CD14-positive monocyte (primary cell): Measurements from ENCODE around the gene PSMB5. TPM values are rescaled to one million over a fixed set of nuclear protein-coding genes. Genes with fewer than 3 reads are reported as not detected.

Experiments used
- DNase-seq, 3 donors: peaks; one replicate each; pipeline ENCODE4 v3.0.0-alpha.2; 2011 to 2022
- H2AFZ ChIP-seq: 2 replicates; pipeline ENCODE4 v1.6.0; 2012; ENCODE audit warnings: mild to moderate bottlenecking, low read depth, low read length, inconsistent platforms; ENCODE audit not compliant: insufficient read depth, poor library complexity, severe bottlenecking
- H3K27ac ChIP-seq, 2 donors: 1 replicate in 1 of 2; 2 replicates in 1 of 2; pipeline ENCODE4 v1.5.1; 2012 to 2013; ENCODE audit warnings: low read length in 2 of 2, control low read depth in 1 of 2, inconsistent platforms in 1 of 2, low read depth in 1 of 2, mild to moderate bottlenecking in 1 of 2
- H3K27me3 ChIP-seq, 2 donors: one replicate each; pipeline versions ENCODE4 v1.6.0 to v1.6.1; 2011 to 2013; ENCODE audit warnings: low read length in 2 of 2; ENCODE audit not compliant: control insufficient read depth in 2 of 2, insufficient read depth in 2 of 2
- H3K36me3 ChIP-seq, 2 donors: replicated peaks in 1 of 2; 1 replicate in 1 of 2; 2 replicates in 1 of 2; pipeline versions ENCODE4 v1.5.1 to v1.6.1; 2012 to 2013; ENCODE audit warnings: low read length in 2 of 2, control low read depth in 1 of 2, inconsistent platforms in 1 of 2, mild to moderate bottlenecking in 1 of 2; ENCODE audit not compliant: insufficient read depth in 2 of 2, control insufficient read depth in 1 of 2
- H3K4me1 ChIP-seq, 2 donors: 1 replicate in 1 of 2; 2 replicates in 1 of 2; pipeline versions ENCODE4 v1.5.1 to v1.6.1; 2012 to 2013; ENCODE audit warnings: low read length in 2 of 2, control low read depth in 1 of 2, inconsistent platforms in 1 of 2, mild to moderate bottlenecking in 1 of 2, moderate library complexity in 1 of 2; ENCODE audit not compliant: insufficient read depth in 2 of 2, control insufficient read depth in 1 of 2
- H3K4me2 ChIP-seq: replicated peaks from 2 replicates; pipeline ENCODE3; 2012; ENCODE audit warnings: low read length, moderate library complexity, mild to moderate bottlenecking; ENCODE audit not compliant: poor library complexity, severe bottlenecking; ENCODE audit errors: extremely low read depth
- H3K4me3 ChIP-seq, 3 experiments: fragments of 200-600 bp in 1 of 3; sonication (generic) in 1 of 3; replicated peaks in 1 of 3; 1 replicate in 2 of 3; 2 replicates in 1 of 3; pipeline ENCODE4 v1.5.1; 2011 to 2013; ENCODE audit warnings: low read length in 3 of 3, mild to moderate bottlenecking in 3 of 3, control low read depth in 2 of 3, low read depth in 2 of 3, inconsistent platforms in 1 of 3, moderate library complexity in 1 of 3
- H3K79me2 ChIP-seq: 2 replicates; pipeline ENCODE4 v1.6.0; 2012; ENCODE audit warnings: mild to moderate bottlenecking, control low read depth, inconsistent platforms, low read length, moderate library complexity; ENCODE audit not compliant: insufficient read depth
- H3K9ac ChIP-seq: 2 replicates; pipeline ENCODE4 v1.6.0; 2017; ENCODE audit warnings: low read length, mild to moderate bottlenecking; ENCODE audit not compliant: insufficient read depth, poor library complexity, severe bottlenecking
- H3K9me3 ChIP-seq, 2 donors: replicated peaks in 1 of 2; 1 replicate in 1 of 2; 2 replicates in 1 of 2; pipeline versions ENCODE4 v1.5.1 to v1.6.1; 2012 to 2013; ENCODE audit warnings: low read length in 2 of 2, control low read depth in 1 of 2; ENCODE audit not compliant: control insufficient read depth in 1 of 2, insufficient read depth in 1 of 2
- H4K20me1 ChIP-seq: 2 replicates; pipeline ENCODE4 v1.6.0; 2012; ENCODE audit warnings: mild to moderate bottlenecking, low read length, control low read depth, moderate library complexity; ENCODE audit not compliant: insufficient read depth
- H3K27ac Mint-ChIP-seq, 7 donors: one replicate each; pipeline ENCODE4 v1.8.0; 2020; ENCODE audit warnings: mild to moderate bottlenecking in 7 of 7, mixed read lengths in 7 of 7, moderate library complexity in 6 of 7, inconsistent platforms in 2 of 7
- H3K27me3 Mint-ChIP-seq, 3 donors: one replicate each; pipeline ENCODE4 v1.8.0; 2021 to 2022; ENCODE audit warnings: low read depth in 3 of 3, mild to moderate bottlenecking in 3 of 3, mixed read lengths in 3 of 3, moderate library complexity in 3 of 3, inconsistent platforms in 1 of 3
- H3K36me3 Mint-ChIP-seq, 2 donors: one replicate each; pipeline ENCODE4 v1.8.0; 2020; ENCODE audit warnings: mixed read lengths in 2 of 2, inconsistent platforms in 1 of 2, mild to moderate bottlenecking in 1 of 2
- H3K4me1 Mint-ChIP-seq: one replicate; pipeline ENCODE4 v1.8.0; 2020; ENCODE audit warnings: mild to moderate bottlenecking, mixed read lengths
- H3K4me3 Mint-ChIP-seq, 2 donors: one replicate each; pipeline ENCODE4 v1.8.0; 2020; ENCODE audit warnings: mild to moderate bottlenecking in 2 of 2, mixed read lengths in 2 of 2, moderate library complexity in 1 of 2
- H3K9me3 Mint-ChIP-seq, 7 donors: one replicate each; pipeline ENCODE4 v1.8.0; 2020 to 2022; ENCODE audit warnings: mixed read lengths in 7 of 7, mild to moderate bottlenecking in 6 of 7, moderate library complexity in 6 of 7, inconsistent platforms in 2 of 7
- CTCF ChIP-seq: fragments of 200-600 bp; IDR thresholded peaks from one replicate; pipeline ENCODE4 v1.8.0; 2022; ENCODE audit warnings: antibody characterized with exemption, mild to moderate bottlenecking
- WGBS: methylation state at CpG from one replicate; pipeline ENCODE4 v1.1.5; 2013; ENCODE audit warnings: missing lambda C conversion rate; ENCODE audit not compliant: insufficient coverage; 5-methylcytosine and 5-hydroxymethylcytosine counted together
- intact Hi-C, 2 donors: fragments of 100-400 bp; cut with micrococcal nuclease; formaldehyde crosslinking; loops; one replicate each; pipeline versions ENCODE4 v1.15.0 to v1.15.1; 2023
- polyA plus RNA-seq, 3 donors: library from polyadenylated mRNA; depleted of rRNA in 1 of 3; unstranded in 2 of 3; stranded (reverse) in 1 of 3; fragments of 300-500 nt in 2 of 3; fragments of >200 nt in 1 of 3; fragmentation: Illumina TruSeq in 2 of 3; gene quantifications; 1 replicate in 2 of 3; 2 replicates in 1 of 3; pipeline ENCODE4 v1.2.3, GENCODE V29; 2012 to 2021

The PSMB5 gene
- polyA plus RNA-seq, 3 donors = 16.8 to 61.8 (median 57.6) TPM

- Histone ChIP-seq H2AFZ (no peak overlapping the region), H3K36me3 (peaks cover 92 to 97% of the 10 kb centered on the region in 2 donors), H3K27ac (peak overlapping the region; percentile 75 to 80), H4K20me1 (peaks cover 25% of the 10 kb centered on the region), H3K4me2 (peak overlapping the region; percentile 4), H3K9me3 (no peaks in the 10 kb centered on the region), H3K27me3 (no peaks in the 10 kb centered on the region), H3K4me1 (peaks cover 23 to 37% of the 10 kb centered on the region in 2 donors), H3K79me2 (peaks cover 53% of the 10 kb centered on the region), H3K4me3 (no peak overlapping the region), H3K9ac (no peak overlapping the region)
- DNase-seq = no peak
- no CpG with 5 or more reads among the region's 5 CpGs for WGBS
- Mint-ChIP-seq H3K27me3 (no peaks in the 10 kb centered on the region), H3K36me3 (peaks cover 72 to 86% of the 10 kb centered on the region in 2 donors), H3K4me1 (peaks cover 28% of the 10 kb centered on the region), H3K9me3 (no peaks in the 10 kb centered on the region), H3K4me3 (no peak overlapping the region), H3K27ac (peak overlapping the region; percentile 88 to 94 (median 90))
- no peak for TF ChIP-seq CTCF
- intact Hi-C loops = loop anchor here in 1 of 2 donors (5.0 kb wide), 2 partner anchors 34 to 104 kb away; partner anchors contain the start of gene SLC7A8
Observed at GRCh38 chr14:23077962-23078361, 43.3 kb upstream of the PSMB5 start.

- peak; percentile 89 for TF ChIP-seq CTCF
- H3K9ac ChIP-seq = no peak overlapping the region
- Mint-ChIP-seq H3K27me3 (no peaks in the 10 kb centered on the region), H3K36me3 (peaks cover 81 to 88% of the 10 kb centered on the region in 2 donors), H3K9me3 (no peaks in the 10 kb centered on the region), H3K4me1 (peaks cover 33% of the 10 kb centered on the region), H3K4me3 (no peak overlapping the region), H3K27ac (peak overlapping the region in 5 of 7 donors; percentile 8 to 89 (median 50))
- H3K4me2 ChIP-seq = no peak overlapping the region
- intact Hi-C loops = loop anchor here in 1 of 2 donors (5.0 kb wide), 2 partner anchors 35 to 105 kb away; partner anchors contain the start of gene SLC7A8
- no peaks in the 10 kb centered on the region for H3K27me3 ChIP-seq
- H3K4me1 ChIP-seq = peaks cover 28 to 44% of the 10 kb centered on the region in 2 donors
- H3K36me3 ChIP-seq = peaks cover 92 to 97% of the 10 kb centered on the region in 2 donors
- peak overlapping the region in 1 of 2 donors; percentile 75 for H3K27ac ChIP-seq
- no peak overlapping the region for H3K4me3 ChIP-seq
- H3K79me2 ChIP-seq = peaks cover 62% of the 10 kb centered on the region
- DNase-seq = peak in 2 of 3 donors; percentile 34 to 40
- H4K20me1 ChIP-seq = peaks cover 28% of the 10 kb centered on the region
- no peak overlapping the region for H2AFZ ChIP-seq
- WGBS = no CpG with 5 or more reads among the region's 5 CpGs
- no peaks in the 10 kb centered on the region for H3K9me3 ChIP-seq
Observed at GRCh38 chr14:23076785-23077408, 42.2 kb upstream of the PSMB5 start.
